SK-N-SH (cell line): Measurements from ENCODE around the gene NF2. TPM values are rescaled to one million over a fixed set of nuclear protein-coding genes. Genes with fewer than 3 reads are reported as not detected.

Experiments used
- CTCF ChIA-PET: fragments of 300-600, 350-600 bp; formaldehyde crosslinking; extraction: SDS; loops from one replicate; lab custom pipeline; 2021; lab: Yijun Ruan, JAX
- POLR2A ChIA-PET: fragments of 350-600 bp; sonication (Branson Sonifier 250); formaldehyde crosslinking; extraction: SDS; loops from one replicate; lab custom pipeline; 2020; ENCODE audit warnings: antibody characterized with exemption, inconsistent platforms; lab: Yijun Ruan, JAX
- DNase-seq: peaks from one replicate; pipeline ENCODE4 v3.0.0; 2012
- H2AFZ ChIP-seq: fragments of 200-600 bp; sonication (generic); 2 replicates; pipeline ENCODE4 v1.8.1; 2016; ENCODE audit warnings: antibody characterized with exemption, mild to moderate bottlenecking, low read depth
- H3F3A ChIP-seq: fragments of 200-600 bp; sonication (generic); replicated peaks from 2 replicates; pipeline ENCODE3; 2016; ENCODE audit warnings: antibody characterized with exemption, mild to moderate bottlenecking; ENCODE audit not compliant: insufficient read depth
- H3K27ac ChIP-seq, 2 experiments: fragments of 200-500 bp in 1 of 2; fragments of 200-600 bp in 1 of 2; sonication (Bioruptor generic) in 1 of 2; sonication (generic), shearing (Covaris generic) in 1 of 2; 2 replicates each; pipeline versions ENCODE4 v1.5.1 to v1.6.1; 2014 to 2016; ENCODE audit warnings: low read depth in 2 of 2, inconsistent platforms in 1 of 2, low read length in 1 of 2, mild to moderate bottlenecking in 1 of 2, mixed read lengths in 1 of 2
- H3K27me3 ChIP-seq: fragments of 200-600 bp; sonication (generic), shearing (Covaris generic); 2 replicates; pipeline ENCODE4 v1.6.1; 2016; ENCODE audit warnings: mixed run types; ENCODE audit not compliant: insufficient read depth
- H3K36me3 ChIP-seq, 2 experiments: fragments of 200-500 bp in 1 of 2; fragments of 200-600 bp in 1 of 2; sonication (Bioruptor generic) in 1 of 2; sonication (generic) in 1 of 2; replicated peaks in 1 of 2; 2 replicates each; pipeline versions ENCODE3 to v1.5.1; 2014 to 2016; ENCODE audit warnings: low read length in 1 of 2, mild to moderate bottlenecking in 1 of 2; ENCODE audit not compliant: insufficient read depth in 2 of 2, control insufficient read depth in 1 of 2
- H3K4me1 ChIP-seq, 2 experiments: fragments of 200-500 bp in 1 of 2; fragments of 200-600 bp in 1 of 2; sonication (Bioruptor generic) in 1 of 2; sonication (generic), shearing (Covaris generic) in 1 of 2; 2 replicates each; pipeline versions ENCODE4 v1.5.1 to v1.6.1; 2014 to 2016; ENCODE audit warnings: low read depth in 1 of 2, low read length in 1 of 2, mixed run types in 1 of 2; ENCODE audit not compliant: insufficient read depth in 2 of 2, control insufficient read depth in 1 of 2
- H3K4me2 ChIP-seq: fragments of 200-600 bp; sonication (generic), shearing (Covaris generic); 2 replicates; pipeline ENCODE4 v1.6.1; 2017; ENCODE audit warnings: mixed run types
- H3K4me3 ChIP-seq, 2 experiments: fragments of 200-500 bp in 1 of 2; fragments of 200-600 bp in 1 of 2; sonication (Bioruptor generic) in 1 of 2; sonication (generic), shearing (Covaris generic) in 1 of 2; 2 replicates each; pipeline versions ENCODE4 v1.5.1 to v1.8.1; 2014 to 2016; ENCODE audit warnings: low read depth in 2 of 2, inconsistent platforms in 1 of 2, low read length in 1 of 2, mild to moderate bottlenecking in 1 of 2, mixed read lengths in 1 of 2, moderate library complexity in 1 of 2
- H3K79me2 ChIP-seq: fragments of 200-600 bp; sonication (generic); 2 replicates; pipeline ENCODE4 v1.8.1; 2017; ENCODE audit warnings: mild to moderate bottlenecking; ENCODE audit not compliant: insufficient read depth
- H3K9ac ChIP-seq: fragments of 200-600 bp; sonication (generic); 2 replicates; pipeline ENCODE4 v1.6.1; 2017; ENCODE audit warnings: mixed run types
- H3K9me2 ChIP-seq: fragments of 200-600 bp; sonication (generic); 2 replicates; pipeline ENCODE4 v1.6.1; 2017; ENCODE audit warnings: mixed run types
- H3K9me3 ChIP-seq: fragments of 200-600 bp; sonication (generic); 2 replicates; pipeline ENCODE4 v1.6.1; 2017; ENCODE audit warnings: mixed run types, mild to moderate bottlenecking, moderate library complexity
- H4K20me1 ChIP-seq: fragments of 200-600 bp; sonication (generic); 2 replicates; pipeline ENCODE4 v1.6.1; 2017; ENCODE audit warnings: mild to moderate bottlenecking, mixed run types; ENCODE audit not compliant: insufficient read depth
- CHD2 ChIP-seq: fragments of 150-350 bp; IDR thresholded peaks from 2 replicates; pipeline ENCODE4 v1.6.1; 2018; ENCODE audit warnings: low read length; ENCODE audit not compliant: partially characterized antibody
- ELF1 ChIP-seq: IDR thresholded peaks from 2 replicates; pipeline ENCODE4 v1.4.0; 2012
- MXI1 ChIP-seq: IDR thresholded peaks from 2 replicates; pipeline ENCODE4 v1.6.1; 2012; ENCODE audit warnings: mild to moderate bottlenecking, low read depth, low read length, improper control_type of control experiment
- RCOR1 ChIP-seq: fragments of 150-350 bp; IDR thresholded peaks from 2 replicates; pipeline ENCODE4 v1.6.1; 2017; ENCODE audit warnings: antibody characterized with exemption, low read length
- SMC3 ChIP-seq: IDR thresholded peaks from 2 replicates; pipeline ENCODE4 v1.6.1; 2012; ENCODE audit warnings: low read depth, low read length, improper control_type of control experiment
- TAF1 ChIP-seq: IDR thresholded peaks from 2 replicates; pipeline ENCODE4 v1.6.1; 2012; ENCODE audit warnings: low read depth, mild to moderate bottlenecking, low read length, moderate library complexity, borderline replicate concordance
- TCF12 ChIP-seq: IDR thresholded peaks from 2 replicates; pipeline ENCODE4 v1.4.0; 2012
- WGBS: methylation state at CpG from one replicate; pipeline ENCODE4 v1.1.6; 2017; ENCODE audit warnings: low lambda C conversion rate; 5-methylcytosine and 5-hydroxymethylcytosine counted together
- polyA plus RNA-seq, 3 experiments: library from polyadenylated mRNA; depleted of rRNA; stranded (reverse); fragments of >200 nt; gene quantifications; 2 replicates each; pipeline ENCODE4 v1.2.3, GENCODE V29; 2012
- TF ChIP-seq, protein P1 (sequence below): fragments of 200-600 bp; sonication (generic); IDR thresholded peaks from 2 replicates; pipeline ENCODE4 v1.6.1; 2017; ENCODE audit warnings: antibody characterized with exemption, mild to moderate bottlenecking, moderate library complexity
- TF ChIP-seq, protein P2 (sequence below): IDR thresholded peaks from 2 replicates; pipeline ENCODE4 v1.6.1; 2012; ENCODE audit warnings: mild to moderate bottlenecking, low read depth, low read length, moderate library complexity
- TF ChIP-seq, protein P3 (sequence below): IDR thresholded peaks from 2 replicates; pipeline ENCODE4; 2012
- TF ChIP-seq, protein P4 (sequence below): fragments of 150-350 bp; IDR thresholded peaks from 2 replicates; pipeline ENCODE4 v1.6.1; 2016; ENCODE audit warnings: mild to moderate bottlenecking, low read depth, low read length
- TF ChIP-seq, protein P5 (sequence below): IDR thresholded peaks from 2 replicates; pipeline ENCODE4 v1.4.0; 2012; ENCODE audit warnings: low read depth, borderline replicate concordance

Gene NF2
- polyA plus RNA-seq, 1 of the 3 experiments (the other 2 are of a cell fraction) = 44.1 TPM

DNA sequence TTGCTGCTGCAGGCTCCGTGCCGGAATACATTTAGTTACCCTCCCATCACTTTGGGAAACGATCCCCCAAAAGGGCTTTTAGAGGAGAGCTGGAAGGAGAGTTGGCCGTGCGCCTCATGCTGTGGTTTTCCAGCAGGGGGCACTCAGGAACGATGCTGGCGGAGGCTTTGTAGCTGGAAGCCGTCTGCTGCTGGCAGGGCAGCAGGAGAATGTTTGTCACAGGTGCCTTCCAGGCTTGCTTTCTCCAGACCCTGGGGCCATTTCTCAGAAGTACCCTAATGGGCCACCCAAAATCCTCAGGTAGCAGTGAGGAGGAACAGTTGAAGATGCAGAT lies 86.4 kb downstream of the NF2 start (continued):
- TF ChIP-seq, protein P1, sequence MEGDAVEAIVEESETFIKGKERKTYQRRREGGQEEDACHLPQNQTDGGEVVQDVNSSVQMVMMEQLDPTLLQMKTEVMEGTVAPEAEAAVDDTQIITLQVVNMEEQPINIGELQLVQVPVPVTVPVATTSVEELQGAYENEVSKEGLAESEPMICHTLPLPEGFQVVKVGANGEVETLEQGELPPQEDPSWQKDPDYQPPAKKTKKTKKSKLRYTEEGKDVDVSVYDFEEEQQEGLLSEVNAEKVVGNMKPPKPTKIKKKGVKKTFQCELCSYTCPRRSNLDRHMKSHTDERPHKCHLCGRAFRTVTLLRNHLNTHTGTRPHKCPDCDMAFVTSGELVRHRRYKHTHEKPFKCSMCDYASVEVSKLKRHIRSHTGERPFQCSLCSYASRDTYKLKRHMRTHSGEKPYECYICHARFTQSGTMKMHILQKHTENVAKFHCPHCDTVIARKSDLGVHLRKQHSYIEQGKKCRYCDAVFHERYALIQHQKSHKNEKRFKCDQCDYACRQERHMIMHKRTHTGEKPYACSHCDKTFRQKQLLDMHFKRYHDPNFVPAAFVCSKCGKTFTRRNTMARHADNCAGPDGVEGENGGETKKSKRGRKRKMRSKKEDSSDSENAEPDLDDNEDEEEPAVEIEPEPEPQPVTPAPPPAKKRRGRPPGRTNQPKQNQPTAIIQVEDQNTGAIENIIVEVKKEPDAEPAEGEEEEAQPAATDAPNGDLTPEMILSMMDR = peak; percentile 82
- peak; percentile 91 for TF ChIP-seq SMC3
- no peak for TF ChIP-seq CHD2
- no peak for TF ChIP-seq MXI1
- TF ChIP-seq, protein P2, sequence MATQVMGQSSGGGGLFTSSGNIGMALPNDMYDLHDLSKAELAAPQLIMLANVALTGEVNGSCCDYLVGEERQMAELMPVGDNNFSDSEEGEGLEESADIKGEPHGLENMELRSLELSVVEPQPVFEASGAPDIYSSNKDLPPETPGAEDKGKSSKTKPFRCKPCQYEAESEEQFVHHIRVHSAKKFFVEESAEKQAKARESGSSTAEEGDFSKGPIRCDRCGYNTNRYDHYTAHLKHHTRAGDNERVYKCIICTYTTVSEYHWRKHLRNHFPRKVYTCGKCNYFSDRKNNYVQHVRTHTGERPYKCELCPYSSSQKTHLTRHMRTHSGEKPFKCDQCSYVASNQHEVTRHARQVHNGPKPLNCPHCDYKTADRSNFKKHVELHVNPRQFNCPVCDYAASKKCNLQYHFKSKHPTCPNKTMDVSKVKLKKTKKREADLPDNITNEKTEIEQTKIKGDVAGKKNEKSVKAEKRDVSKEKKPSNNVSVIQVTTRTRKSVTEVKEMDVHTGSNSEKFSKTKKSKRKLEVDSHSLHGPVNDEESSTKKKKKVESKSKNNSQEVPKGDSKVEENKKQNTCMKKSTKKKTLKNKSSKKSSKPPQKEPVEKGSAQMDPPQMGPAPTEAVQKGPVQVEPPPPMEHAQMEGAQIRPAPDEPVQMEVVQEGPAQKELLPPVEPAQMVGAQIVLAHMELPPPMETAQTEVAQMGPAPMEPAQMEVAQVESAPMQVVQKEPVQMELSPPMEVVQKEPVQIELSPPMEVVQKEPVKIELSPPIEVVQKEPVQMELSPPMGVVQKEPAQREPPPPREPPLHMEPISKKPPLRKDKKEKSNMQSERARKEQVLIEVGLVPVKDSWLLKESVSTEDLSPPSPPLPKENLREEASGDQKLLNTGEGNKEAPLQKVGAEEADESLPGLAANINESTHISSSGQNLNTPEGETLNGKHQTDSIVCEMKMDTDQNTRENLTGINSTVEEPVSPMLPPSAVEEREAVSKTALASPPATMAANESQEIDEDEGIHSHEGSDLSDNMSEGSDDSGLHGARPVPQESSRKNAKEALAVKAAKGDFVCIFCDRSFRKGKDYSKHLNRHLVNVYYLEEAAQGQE = no peak

DNA sequence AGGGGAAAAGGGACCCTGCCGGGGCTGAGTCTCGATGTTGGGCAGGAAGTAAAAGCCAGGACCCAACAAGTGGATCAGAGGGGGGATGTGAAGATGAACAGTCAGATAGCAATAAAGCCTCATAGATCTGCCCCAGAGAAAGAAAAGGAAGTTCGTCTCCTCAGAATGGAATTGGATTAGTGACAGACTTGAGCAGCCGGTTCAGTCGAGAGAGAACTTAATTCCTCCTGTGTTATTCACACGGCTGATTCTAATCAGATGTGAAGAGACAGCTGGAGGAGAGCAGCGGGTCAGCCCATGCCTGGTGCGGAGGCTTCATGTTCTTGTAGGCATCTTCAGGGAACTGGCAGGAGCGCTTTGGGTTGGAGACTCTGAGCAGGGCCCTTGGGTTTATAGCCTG lies 87.0 kb downstream of the NF2 start:
- CTCF ChIA-PET = interaction anchor here (0.5 to 7.1 kb wide), 60 partner anchors 8 to 430 kb away, joined by 3 to 64 read pairs (median 5); partner anchors contain the start of gene CABP7
- Histone ChIP-seq H3K9me3 (no peaks in the 10 kb centered on the region), H2AFZ (no peak overlapping the region), H3K9me2 (no peaks in the 10 kb centered on the region), H3K79me2 (no peaks in the 10 kb centered on the region), H3K9ac (no peak overlapping the region), H3K4me2 (peak overlapping the region; percentile 32; the same call in 1 of the 2 replicates), H3K4me3 (no peak overlapping the region), H3K4me1 (peaks cover 15 to 49% of the 10 kb centered on the region in 2 experiments), H3K27me3 (no peaks in the 10 kb centered on the region), H4K20me1 (peaks cover 8% of the 10 kb centered on the region), H3K27ac (peak overlapping the region in 1 of 2 experiments; percentile 48; a peak in 1 of 4 replicates), H3F3A (no peaks in the 10 kb centered on the region), H3K36me3 (peaks cover 14 to 24% of the 10 kb centered on the region in 2 experiments)
- POLR2A ChIA-PET = interaction anchor here (0.8 to 1.0 kb wide), 2 partner anchors 32 to 76 kb away, joined by 3 to 4 read pairs; partner anchors contain the start of genes UQCR10 and ZMAT5
- WGBS = 52% methylated on average over 9 of the region's 9 CpGs
- TF ChIP-seq TCF12 (peak; percentile 13; the same call in 1 of the 2 replicates), RCOR1 (no peak), TAF1 (no peak), ELF1 (no peak)
- TF ChIP-seq, protein P3, sequence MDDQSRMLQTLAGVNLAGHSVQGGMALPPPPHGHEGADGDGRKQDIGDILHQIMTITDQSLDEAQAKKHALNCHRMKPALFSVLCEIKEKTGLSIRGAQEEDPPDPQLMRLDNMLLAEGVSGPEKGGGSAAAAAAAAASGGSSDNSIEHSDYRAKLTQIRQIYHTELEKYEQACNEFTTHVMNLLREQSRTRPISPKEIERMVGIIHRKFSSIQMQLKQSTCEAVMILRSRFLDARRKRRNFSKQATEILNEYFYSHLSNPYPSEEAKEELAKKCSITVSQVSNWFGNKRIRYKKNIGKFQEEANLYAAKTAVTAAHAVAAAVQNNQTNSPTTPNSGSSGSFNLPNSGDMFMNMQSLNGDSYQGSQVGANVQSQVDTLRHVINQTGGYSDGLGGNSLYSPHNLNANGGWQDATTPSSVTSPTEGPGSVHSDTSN = peak; percentile 36; the same call in 1 of the 2 replicates
- TF ChIP-seq, protein P4, sequence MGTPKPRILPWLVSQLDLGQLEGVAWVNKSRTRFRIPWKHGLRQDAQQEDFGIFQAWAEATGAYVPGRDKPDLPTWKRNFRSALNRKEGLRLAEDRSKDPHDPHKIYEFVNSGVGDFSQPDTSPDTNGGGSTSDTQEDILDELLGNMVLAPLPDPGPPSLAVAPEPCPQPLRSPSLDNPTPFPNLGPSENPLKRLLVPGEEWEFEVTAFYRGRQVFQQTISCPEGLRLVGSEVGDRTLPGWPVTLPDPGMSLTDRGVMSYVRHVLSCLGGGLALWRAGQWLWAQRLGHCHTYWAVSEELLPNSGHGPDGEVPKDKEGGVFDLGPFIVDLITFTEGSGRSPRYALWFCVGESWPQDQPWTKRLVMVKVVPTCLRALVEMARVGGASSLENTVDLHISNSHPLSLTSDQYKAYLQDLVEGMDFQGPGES = no peak
- TF ChIP-seq, protein P5, sequence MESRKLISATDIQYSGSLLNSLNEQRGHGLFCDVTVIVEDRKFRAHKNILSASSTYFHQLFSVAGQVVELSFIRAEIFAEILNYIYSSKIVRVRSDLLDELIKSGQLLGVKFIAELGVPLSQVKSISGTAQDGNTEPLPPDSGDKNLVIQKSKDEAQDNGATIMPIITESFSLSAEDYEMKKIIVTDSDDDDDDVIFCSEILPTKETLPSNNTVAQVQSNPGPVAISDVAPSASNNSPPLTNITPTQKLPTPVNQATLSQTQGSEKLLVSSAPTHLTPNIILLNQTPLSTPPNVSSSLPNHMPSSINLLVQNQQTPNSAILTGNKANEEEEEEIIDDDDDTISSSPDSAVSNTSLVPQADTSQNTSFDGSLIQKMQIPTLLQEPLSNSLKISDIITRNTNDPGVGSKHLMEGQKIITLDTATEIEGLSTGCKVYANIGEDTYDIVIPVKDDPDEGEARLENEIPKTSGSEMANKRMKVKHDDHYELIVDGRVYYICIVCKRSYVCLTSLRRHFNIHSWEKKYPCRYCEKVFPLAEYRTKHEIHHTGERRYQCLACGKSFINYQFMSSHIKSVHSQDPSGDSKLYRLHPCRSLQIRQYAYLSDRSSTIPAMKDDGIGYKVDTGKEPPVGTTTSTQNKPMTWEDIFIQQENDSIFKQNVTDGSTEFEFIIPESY = no peak
- DNase-seq = no peak
